GM10248 (cell line): ENCODE data around the gene DTL.

Experiments
- CTCF ChIA-PET: fragments of 300-600 bp; sonication (Branson Sonifier 250); formaldehyde crosslinking; extraction: SDS; loops from one replicate; lab custom pipeline; 2021; ENCODE audit warnings: antibody characterized with exemption; lab: Yijun Ruan, JAX
- POLR2A ChIA-PET: fragments of 350-650 bp; sonication (Branson Sonifier 250); formaldehyde crosslinking; extraction: SDS; loops from one replicate; lab custom pipeline; 2020; ENCODE audit warnings: antibody characterized with exemption; lab: Yijun Ruan, JAX
- DNase-seq: peaks from one replicate; pipeline ENCODE4 v3.0.0; 2012; ENCODE audit errors: extremely low spot score
- CTCF ChIP-seq: IDR thresholded peaks from 2 replicates; pipeline ENCODE4 v1.5.1; 2012; ENCODE audit warnings: mild to moderate bottlenecking, low read depth; ENCODE audit errors: extremely low read depth, missing control alignments, control extremely low read depth

The DTL gene

GRCh38 chr1:212118167-212118871, 82.8 kb downstream of the DTL start:
- no peak for DNase-seq
- no peak for TF ChIP-seq CTCF
- POLR2A ChIA-PET: no interaction called here
- CTCF ChIA-PET: interaction anchor here (0.6 to 2.3 kb wide), 6 partner anchors 8 to 58 kb away, joined by 3 to 8 read pairs (median 3); no protein-coding TSS in a partner anchor

GRCh38 chr1:212118872-212119260, 83.3 kb downstream of the DTL start:
- ChIA-PET POLR2A (no interaction called here), CTCF (interaction anchor here (1.4 to 2.3 kb wide), 4 partner anchors 9 to 17 kb away, joined by 3 to 8 read pairs (median 4); no protein-coding TSS in a partner anchor)
- TF ChIP-seq CTCF: no peak
- no peak for DNase-seq

- no peak for TF ChIP-seq CTCF
- POLR2A ChIA-PET: no interaction called here
- CTCF ChIA-PET: interaction anchor here (0.9 to 2.3 kb wide), 5 partner anchors 9 to 57 kb away, joined by 3 to 8 read pairs (median 3); no protein-coding TSS in a partner anchor
- no peak for DNase-seq
Observed at GRCh38 chr1:212119397-212119837, 83.9 kb downstream of the DTL start.

GRCh38 chr1:212119863-212120262, 84.3 kb downstream of the DTL start:
- DNase-seq: no peak
- ChIA-PET POLR2A (no interaction called here), CTCF (interaction anchor here (0.9 to 2.3 kb wide), 3 partner anchors 12 to 58 kb away, joined by 3 to 8 read pairs (median 6); no protein-coding TSS in a partner anchor)
- TF ChIP-seq CTCF: no peak

DNA sequence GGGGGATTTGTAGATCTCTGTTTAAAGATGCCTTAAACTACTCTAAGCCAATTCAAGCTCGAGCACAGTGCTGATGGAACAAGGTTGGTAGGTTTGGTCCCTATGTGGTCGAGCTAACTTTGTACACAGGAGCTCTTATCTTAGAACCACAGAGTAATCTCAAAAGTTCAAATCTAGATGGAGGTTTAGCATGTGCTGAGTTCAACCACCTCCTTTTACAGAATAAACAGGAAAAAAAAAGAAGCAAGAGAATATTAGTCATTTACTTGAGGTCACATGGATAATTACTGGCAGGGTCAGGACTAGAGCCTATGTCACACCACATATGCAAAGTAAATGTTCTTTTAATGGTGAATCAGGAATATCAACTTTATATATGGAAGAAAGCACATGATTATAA, 86.2 kb downstream of the DTL start:
- POLR2A ChIA-PET: no interaction called here
- TF ChIP-seq CTCF: no peak
- no peak for DNase-seq
- CTCF ChIA-PET: interaction anchor here (1.0 kb wide), 1 partner anchor 10 kb away, joined by 4 read pairs; no protein-coding TSS in a partner anchor

GRCh38 chr1:212124690-212125582, 89.4 kb downstream of the DTL start:
- DNase-seq: no peak
- TF ChIP-seq CTCF: no peak
- POLR2A ChIA-PET: no interaction called here
- CTCF ChIA-PET: interaction anchor here (0.9 kb wide), 1 partner anchor 27 kb away, joined by 3 read pairs; no protein-coding TSS in a partner anchor
